Left ventricle myocardium inferior (tissue), 1 donor: Measurements from ENCODE around the gene SMIM24. TPM values are rescaled to one million over a fixed set of nuclear protein-coding genes. Genes with fewer than 3 reads are reported as not detected.
A peak's percentile ranks its signal among the peaks of the same experiment; 100 is the strongest.
"Not testable (repeated sequence)": the region's sequence is repeated elsewhere in the genome, so short reads cannot be mapped to it uniquely, and the experiment has no call there.

Experiments used
- DNase-seq: peaks from one replicate; pipeline ENCODE4 v3.0.0-alpha.2; 2020
- H3K27ac ChIP-seq: fragments of 200-600 bp; replicated peaks from 2 replicates; pipeline ENCODE4 v1.8.0; 2021
- H3K27me3 ChIP-seq: fragments of 200-600 bp; 2 replicates; pipeline ENCODE4 v1.8.0; 2021; ENCODE audit warnings: low read depth
- H3K36me3 ChIP-seq: fragments of 200-600 bp; 2 replicates; pipeline ENCODE4 v1.8.0; 2021
- H3K4me1 ChIP-seq: fragments of 200-600 bp; 2 replicates; pipeline ENCODE4 v1.8.0; 2021
- H3K4me3 ChIP-seq: fragments of 200-600 bp; 2 replicates; pipeline ENCODE4 v1.8.0; 2021; ENCODE audit warnings: mild to moderate bottlenecking, moderate library complexity
- H3K9me3 ChIP-seq: fragments of 200-600 bp; replicated peaks from 2 replicates; pipeline ENCODE4 v1.8.0; 2021
- intact Hi-C: fragments of 100-400 bp; cut with micrococcal nuclease; formaldehyde crosslinking; loops from one replicate; pipeline ENCODE4 v1.11.0; 2022
- total RNA-seq: library from RNA; stranded (reverse); fragmentation: NEBNext Ultra II Directional; extraction: Animal tissue kit (Norgen Biotek cat#: 25700); gene quantifications from one replicate; pipeline ENCODE4 v1.2.1, GENCODE V29; 2021
- TF ChIP-seq, protein P1 (sequence below): fragments of 200-600 bp; IDR thresholded peaks from 2 replicates; pipeline ENCODE4 v1.8.0; 2021; ENCODE audit warnings: antibody characterized with exemption, mild to moderate bottlenecking, borderline replicate concordance
- donor health status: DM: no; HTN: yes; CAD: no; lungs with severe emphysema.

Gene SMIM24
- total RNA-seq, 1 donor from 2014 or later: not detected

DNA sequence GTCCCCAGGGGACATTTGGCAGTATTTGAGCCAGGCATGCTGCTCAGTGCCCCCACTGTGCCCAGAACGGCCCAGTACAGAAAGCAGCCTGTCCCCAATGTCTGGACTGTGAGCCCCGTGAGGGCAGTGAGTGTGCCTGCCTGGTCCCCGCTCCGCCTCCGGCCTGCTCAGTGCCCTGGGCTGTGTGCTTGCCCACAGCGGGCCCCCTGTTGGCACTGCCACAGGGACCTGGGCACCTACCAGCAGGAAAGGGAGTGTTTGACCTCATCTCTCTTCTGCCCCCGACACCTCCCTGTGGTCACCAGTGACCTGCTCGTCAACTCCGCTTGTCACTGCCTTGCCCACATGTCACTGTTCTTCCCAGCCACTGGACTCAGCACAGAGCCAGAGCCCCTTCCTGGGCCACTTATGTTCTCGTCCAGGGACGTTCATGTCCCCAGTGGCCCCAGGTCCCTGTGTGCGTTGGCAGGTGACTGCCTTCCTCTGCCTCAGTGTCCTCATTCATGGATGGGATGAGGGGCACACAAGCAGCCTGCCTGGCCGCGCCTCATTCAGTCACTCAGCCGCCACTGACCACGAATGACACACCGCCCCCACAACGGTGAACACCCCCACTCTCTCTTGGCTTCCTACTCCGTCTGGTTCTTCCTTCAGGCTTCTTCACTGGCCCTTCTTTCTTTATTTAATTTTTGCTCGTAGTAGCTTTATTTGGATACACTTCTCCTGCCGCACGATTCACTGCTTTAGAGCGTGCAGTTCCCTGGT is 28.6 kb upstream of the SMIM24 start:
- Histone ChIP-seq H3K4me1 (peaks cover 70% of the 10 kb centered on the region), H3K27ac (no peak overlapping the region), H3K27me3 (no peaks in the 10 kb centered on the region), H3K36me3 (peaks cover 14% of the 10 kb centered on the region), H3K4me3 (no peak overlapping the region), H3K9me3 (no peaks in the 10 kb centered on the region)
- TF ChIP-seq, protein P1, sequence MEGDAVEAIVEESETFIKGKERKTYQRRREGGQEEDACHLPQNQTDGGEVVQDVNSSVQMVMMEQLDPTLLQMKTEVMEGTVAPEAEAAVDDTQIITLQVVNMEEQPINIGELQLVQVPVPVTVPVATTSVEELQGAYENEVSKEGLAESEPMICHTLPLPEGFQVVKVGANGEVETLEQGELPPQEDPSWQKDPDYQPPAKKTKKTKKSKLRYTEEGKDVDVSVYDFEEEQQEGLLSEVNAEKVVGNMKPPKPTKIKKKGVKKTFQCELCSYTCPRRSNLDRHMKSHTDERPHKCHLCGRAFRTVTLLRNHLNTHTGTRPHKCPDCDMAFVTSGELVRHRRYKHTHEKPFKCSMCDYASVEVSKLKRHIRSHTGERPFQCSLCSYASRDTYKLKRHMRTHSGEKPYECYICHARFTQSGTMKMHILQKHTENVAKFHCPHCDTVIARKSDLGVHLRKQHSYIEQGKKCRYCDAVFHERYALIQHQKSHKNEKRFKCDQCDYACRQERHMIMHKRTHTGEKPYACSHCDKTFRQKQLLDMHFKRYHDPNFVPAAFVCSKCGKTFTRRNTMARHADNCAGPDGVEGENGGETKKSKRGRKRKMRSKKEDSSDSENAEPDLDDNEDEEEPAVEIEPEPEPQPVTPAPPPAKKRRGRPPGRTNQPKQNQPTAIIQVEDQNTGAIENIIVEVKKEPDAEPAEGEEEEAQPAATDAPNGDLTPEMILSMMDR: no peak
- no peak for DNase-seq
- intact Hi-C loops: no loop called here

DNA sequence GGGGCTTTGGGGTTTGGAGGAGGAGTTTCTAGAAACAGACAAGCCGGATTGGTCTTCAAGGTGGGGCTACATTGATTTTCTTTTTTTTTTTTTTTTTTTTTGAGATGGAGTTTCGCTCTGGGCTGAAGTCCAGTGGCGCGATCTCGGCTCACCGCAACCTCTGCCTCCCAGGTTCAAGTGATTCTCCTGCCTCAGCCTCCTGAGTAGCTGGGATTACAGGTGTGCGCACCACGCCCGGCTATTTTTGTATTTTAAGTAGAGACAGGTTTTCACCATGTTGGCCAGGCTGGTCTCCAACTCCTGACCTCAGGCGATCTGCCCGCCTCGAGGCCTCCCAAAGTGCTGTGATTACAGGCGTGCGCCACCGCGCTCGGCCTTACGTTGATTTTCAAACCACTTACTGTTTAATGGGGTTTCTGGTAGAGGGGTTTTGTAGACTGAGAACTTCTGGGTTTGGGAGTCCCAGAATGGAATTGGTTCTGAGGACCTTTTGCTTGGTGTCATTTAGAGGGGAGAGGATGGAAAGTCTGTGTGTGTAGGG is 27.9 kb upstream of the SMIM24 start:
- H3K4me3 ChIP-seq, DNase-seq, intact Hi-C loops, H3K27ac ChIP-seq, H3K27me3 ChIP-seq, H3K9me3 ChIP-seq: not testable (repeated sequence)
- peaks cover 14% of the 10 kb centered on the region for H3K36me3 ChIP-seq
- H3K4me1 ChIP-seq: peaks cover 63% of the 10 kb centered on the region

DNA sequence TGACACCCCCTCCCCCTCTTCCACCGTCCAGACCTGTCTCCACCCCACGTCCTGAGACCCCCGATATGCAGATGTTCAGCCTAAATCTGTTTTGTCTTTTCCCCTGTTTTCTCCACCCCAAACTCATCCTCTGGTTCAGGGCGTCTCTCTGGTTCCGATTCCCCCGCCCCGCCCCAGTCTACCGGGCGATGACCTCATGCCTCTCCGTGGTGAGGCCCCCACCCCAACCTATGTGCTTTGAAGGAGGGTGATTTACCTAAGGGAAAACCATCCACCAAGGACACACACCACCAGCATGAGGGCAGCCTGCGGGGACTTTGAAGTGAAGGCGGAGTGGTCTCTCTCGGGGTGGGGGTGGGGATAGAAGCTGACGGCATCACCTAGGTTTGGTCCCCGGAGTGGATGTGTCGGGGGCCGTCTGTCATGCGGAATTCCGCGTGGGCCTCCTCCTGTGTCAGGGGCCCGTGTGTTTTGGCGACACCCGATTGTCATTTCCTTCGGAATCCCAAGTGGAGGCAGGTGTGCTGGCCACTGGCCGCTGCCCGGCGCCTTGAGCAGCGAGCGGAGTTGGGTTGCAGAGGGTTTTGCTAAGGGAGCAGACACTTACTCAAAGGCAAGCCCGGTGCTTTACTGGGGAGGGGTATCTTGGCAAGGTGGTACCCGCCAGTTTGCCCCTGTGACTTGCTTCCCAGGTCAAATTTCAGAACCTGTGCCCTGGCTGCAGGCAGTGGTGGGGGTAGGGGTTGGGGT is 27.2 kb upstream of the SMIM24 start:
- TF ChIP-seq, protein P1: no peak
- intact Hi-C loops: no loop called here
- H3K9me3 ChIP-seq: no peaks in the 10 kb centered on the region
- DNase-seq: no peak
- no peaks in the 10 kb centered on the region for H3K27me3 ChIP-seq
- H3K36me3 ChIP-seq: peaks cover 14% of the 10 kb centered on the region
- peaks cover 56% of the 10 kb centered on the region for H3K4me1 ChIP-seq
- H3K27ac ChIP-seq: peak overlapping the region; percentile 89
- H3K4me3 ChIP-seq: peak overlapping the region; percentile 99

DNA sequence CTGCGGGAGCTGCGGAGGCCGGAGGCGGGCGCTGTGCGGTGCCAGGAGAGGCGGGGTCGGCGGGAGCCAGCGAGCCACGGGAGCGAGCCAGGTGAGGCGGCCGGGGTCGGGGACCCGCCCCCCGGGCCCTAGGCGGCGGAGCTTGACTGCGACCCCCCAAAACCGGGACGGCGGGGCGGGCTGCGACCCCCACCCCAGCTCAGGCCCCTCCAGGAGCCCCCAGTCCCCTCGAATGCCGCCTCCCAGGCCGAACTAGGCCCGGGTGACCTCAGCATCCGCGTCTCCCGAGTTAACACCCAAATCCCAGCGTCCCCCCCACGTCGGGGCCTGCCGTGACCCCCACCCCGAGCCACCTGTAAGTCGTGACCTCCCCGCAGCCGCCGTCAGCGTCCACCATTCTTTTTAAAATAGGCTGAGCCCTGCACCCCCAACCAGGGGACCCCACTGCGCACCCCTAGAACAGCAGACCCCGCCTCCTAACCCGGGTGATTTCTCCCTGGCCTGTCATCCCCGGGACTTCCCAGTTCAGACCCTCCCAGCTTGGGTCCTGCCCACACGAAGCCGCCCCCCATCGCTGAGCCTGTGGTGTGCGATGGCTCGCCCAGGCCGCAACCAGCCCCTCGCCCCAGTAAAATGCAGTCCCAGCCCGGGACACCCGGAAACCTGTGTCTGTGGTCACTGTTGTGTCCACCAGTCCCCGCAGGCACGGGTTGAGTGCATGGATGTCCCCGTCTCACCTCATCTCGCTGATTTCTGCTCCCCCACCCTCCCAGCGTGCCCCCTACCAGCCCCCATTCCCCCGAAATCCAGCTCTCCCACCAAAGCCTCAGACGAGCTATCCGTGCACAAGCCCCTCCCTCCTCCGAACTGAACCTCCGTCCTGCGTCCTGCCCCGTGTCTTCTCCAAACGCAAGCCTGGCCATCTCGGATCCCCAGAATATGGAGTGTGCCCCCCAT is 26.3 kb upstream of the SMIM24 start:
- no peaks in the 10 kb centered on the region for H3K9me3 ChIP-seq
- TF ChIP-seq, protein P1: no peak
- intact Hi-C loops: no loop called here
- DNase-seq: peak; percentile 42
- H3K36me3 ChIP-seq: peaks cover 14% of the 10 kb centered on the region
- peak overlapping the region; percentile 89 for H3K27ac ChIP-seq
- H3K4me1 ChIP-seq: peaks cover 47% of the 10 kb centered on the region
- no peaks in the 10 kb centered on the region for H3K27me3 ChIP-seq
- peak overlapping the region; percentile 99 for H3K4me3 ChIP-seq

DNA sequence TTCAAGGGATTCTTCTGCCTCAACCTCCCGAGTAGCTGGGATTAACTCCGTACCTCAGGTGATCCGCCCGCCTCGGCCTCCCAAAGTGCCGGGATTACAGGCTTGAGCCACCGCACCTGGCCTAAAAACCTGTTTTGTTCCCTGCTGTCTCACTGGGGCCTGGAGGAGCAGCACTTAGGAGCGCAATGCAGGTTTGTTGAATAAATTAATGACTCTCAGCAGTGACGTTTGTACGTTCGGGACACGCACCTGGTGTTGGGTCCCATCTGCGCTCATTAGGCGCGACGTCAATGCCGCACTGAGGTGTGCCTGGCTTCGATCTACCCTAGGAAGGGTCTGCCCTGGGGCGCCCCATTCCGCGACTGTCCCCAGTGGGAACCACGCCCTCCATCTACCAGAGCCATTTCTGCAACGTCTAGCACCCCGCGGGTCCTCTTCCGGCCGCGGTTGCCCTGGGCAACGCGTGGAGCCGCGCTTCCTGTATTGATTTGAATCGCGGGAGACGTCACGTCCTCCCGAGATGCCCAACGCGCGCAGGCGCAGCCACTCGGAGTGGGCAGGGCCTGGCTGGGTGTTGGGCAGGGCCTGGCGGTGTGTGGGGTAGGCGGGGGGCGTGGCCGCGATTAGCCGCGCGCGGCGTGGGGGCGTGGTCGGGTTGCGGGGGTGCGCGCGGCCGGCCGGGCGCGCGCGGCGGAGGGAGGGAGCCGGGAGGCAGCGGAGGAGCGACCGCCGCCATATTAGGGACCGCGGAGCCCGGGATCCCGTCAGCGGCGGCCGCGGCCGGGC is 25.5 kb upstream of the SMIM24 start, which contains the start of gene FZR1:
FZR1 (plus strand) TSS at position 714 of the 786 bp plus-strand sequence. CDS start 16,679 bp downstream, outside the sequence.
- H3K27ac ChIP-seq: peak within 1 kb of the TSS; percentile 89
- H3K9me3 ChIP-seq: no peaks in the 10 kb centered on the region
- peak; percentile 99 for DNase-seq
- peaks cover 42% of the 10 kb centered on the region for H3K4me1 ChIP-seq
- peak within 1 kb of the TSS; percentile 99 for H3K4me3 ChIP-seq
- TF ChIP-seq, protein P1: no peak
- H3K36me3 ChIP-seq: peaks cover 7% of the 10 kb centered on the region
- H3K27me3 ChIP-seq: no peaks in the 10 kb centered on the region
- intact Hi-C loops: no loop called here
